HEK293 (cell line): ENCODE data around the gene NFATC2IP.

Source experiments
- BCL6B ChIP-seq: fragments of 450-650 bp; formaldehyde crosslinking; IDR thresholded peaks from 2 replicates; pipeline ENCODE4 v1.5.1; 2017; ENCODE audit warnings: missing biosample characterization, missing genetic modification characterization
- GLI4 ChIP-seq: fragments of 450-650 bp; formaldehyde crosslinking; IDR thresholded peaks from 2 replicates; pipeline ENCODE4 v1.5.1; 2016; ENCODE audit warnings: missing biosample characterization, missing genetic modification characterization
- HIC1 ChIP-seq: fragments of 450-650 bp; formaldehyde crosslinking; IDR thresholded peaks from 2 replicates; pipeline ENCODE4 v1.5.1; 2016; ENCODE audit warnings: missing biosample characterization, missing genetic modification characterization
- HOXA7 ChIP-seq: sonication (generic); formaldehyde crosslinking; IDR thresholded peaks from 2 replicates; pipeline ENCODE4 v1.8.1; 2022; ENCODE audit warnings: missing genetic modification reagents, borderline replicate concordance
- RBAK ChIP-seq: fragments of 450-650 bp; formaldehyde crosslinking; IDR thresholded peaks from 2 replicates; pipeline ENCODE4 v1.5.1; 2016; ENCODE audit warnings: missing biosample characterization, missing genetic modification characterization
- WT1 ChIP-seq: fragments of 450-650 bp; formaldehyde crosslinking; IDR thresholded peaks from 2 replicates; pipeline ENCODE4 v1.5.1; 2016; ENCODE audit warnings: missing biosample characterization, missing genetic modification characterization
- ZBTB48 ChIP-seq: fragments of 450-650 bp; formaldehyde crosslinking; IDR thresholded peaks from 2 replicates; pipeline ENCODE4 v1.5.1; 2016; ENCODE audit warnings: missing biosample characterization, missing genetic modification characterization
- ZBTB8A ChIP-seq: fragments of 450-650 bp; formaldehyde crosslinking; IDR thresholded peaks from 2 replicates; pipeline ENCODE4 v1.5.1; 2016; ENCODE audit warnings: missing biosample characterization, missing genetic modification characterization
- ZFHX2 ChIP-seq: fragments of 450-650 bp; formaldehyde crosslinking; conservative IDR thresholded peaks from 2 replicates; pipeline ENCODE4 v1.5.1; 2016; ENCODE audit warnings: missing biosample characterization, missing genetic modification characterization
- ZFP37 ChIP-seq: fragments of 450-650 bp; formaldehyde crosslinking; IDR thresholded peaks from 2 replicates; pipeline ENCODE4 v1.5.1; 2016; ENCODE audit warnings: missing biosample characterization, missing genetic modification characterization
- ZNF24 ChIP-seq: fragments of 450-650 bp; formaldehyde crosslinking; IDR thresholded peaks from 2 replicates; pipeline ENCODE4 v1.5.1; 2016; ENCODE audit warnings: missing biosample characterization, missing genetic modification characterization
- ZNF248 ChIP-seq: fragments of 450-650 bp; formaldehyde crosslinking; IDR thresholded peaks from 2 replicates; pipeline ENCODE4 v1.5.1; 2017; ENCODE audit warnings: missing biosample characterization, missing genetic modification characterization
- ZNF311 ChIP-seq: fragments of 450-650 bp; formaldehyde crosslinking; IDR thresholded peaks from 2 replicates; pipeline ENCODE4 v1.5.1; 2017; ENCODE audit warnings: missing biosample characterization, missing genetic modification characterization, borderline replicate concordance
- ZNF335 ChIP-seq: fragments of 450-650 bp; formaldehyde crosslinking; conservative IDR thresholded peaks from 2 replicates; pipeline ENCODE4 v1.5.1; 2016; ENCODE audit warnings: missing biosample characterization, missing genetic modification characterization
- ZNF362 ChIP-seq: fragments of 450-650 bp; formaldehyde crosslinking; IDR thresholded peaks from 2 replicates; pipeline ENCODE4 v1.5.1; 2016; ENCODE audit warnings: missing biosample characterization, missing genetic modification characterization
- ZNF37A ChIP-seq: fragments of 450-650 bp; IDR thresholded peaks from 2 replicates; pipeline ENCODE4 v1.5.1; 2018; ENCODE audit warnings: missing biosample characterization, missing genetic modification characterization
- ZNF510 ChIP-seq: fragments of 450-650 bp; formaldehyde crosslinking; IDR thresholded peaks from 2 replicates; pipeline ENCODE4 v1.5.1; 2018; ENCODE audit warnings: mild to moderate bottlenecking, missing genetic modification characterization, missing biosample characterization; ENCODE audit not compliant: insufficient replicate concordance
- ZNF558 ChIP-seq: fragments of 450-650 bp; formaldehyde crosslinking; IDR thresholded peaks from 2 replicates; pipeline ENCODE4 v1.5.1; 2016; ENCODE audit warnings: missing biosample characterization, missing genetic modification characterization
- ZNF692 ChIP-seq: fragments of 450-650 bp; formaldehyde crosslinking; IDR thresholded peaks from 2 replicates; pipeline ENCODE4 v1.5.1; 2016; ENCODE audit warnings: missing biosample characterization, missing genetic modification characterization
- ZNF707 ChIP-seq: fragments of 450-650 bp; formaldehyde crosslinking; IDR thresholded peaks from 2 replicates; pipeline ENCODE4 v1.5.1; 2016; ENCODE audit warnings: missing biosample characterization, missing genetic modification characterization
- ZSCAN23 ChIP-seq: fragments of 450-650 bp; formaldehyde crosslinking; IDR thresholded peaks from 2 replicates; pipeline ENCODE4 v1.5.1; 2016; ENCODE audit warnings: missing biosample characterization, missing genetic modification characterization
- TF ChIP-seq, protein P1 (sequence below): fragments of 450-650 bp; formaldehyde crosslinking; IDR thresholded peaks from 2 replicates; pipeline ENCODE4 v1.5.1; 2017; ENCODE audit warnings: missing biosample characterization, mild to moderate bottlenecking, missing genetic modification characterization, moderate library complexity
- TF ChIP-seq, protein P2 (sequence below): fragments of 450-650 bp; formaldehyde crosslinking; IDR thresholded peaks from 2 replicates; pipeline ENCODE4 v1.5.1; 2017; ENCODE audit warnings: missing biosample characterization, missing genetic modification characterization
- TF ChIP-seq, protein P3 (sequence below): fragments of 450-650 bp; formaldehyde crosslinking; IDR thresholded peaks from 2 replicates; pipeline ENCODE4 v1.5.1; 2016; ENCODE audit warnings: missing biosample characterization, missing genetic modification characterization, low read depth
- TF ChIP-seq, protein P4 (sequence below): fragments of 450-650 bp; formaldehyde crosslinking; IDR thresholded peaks from 2 replicates; pipeline ENCODE4 v1.5.1; 2016; ENCODE audit warnings: missing biosample characterization, missing genetic modification characterization

Gene NFATC2IP

GRCh38 chr16:28910086-28911031, 40.4 kb upstream of the NFATC2IP start (continued):
- TF ChIP-seq BCL6B (tag by site-specific recombination) (no peak), ZBTB8A (tag by site-specific recombination) (no peak), HIC1 (tag by site-specific recombination) (peak; percentile 66), ZNF37A (tag by site-specific recombination) (no peak), ZBTB48 (no peak), ZFP37 (tag by site-specific recombination) (no peak), ZNF24 (tag by site-specific recombination) (no peak), ZNF707 (tag by site-specific recombination) (no peak), ZNF311 (tag by site-specific recombination) (no peak), ZNF248 (tag by site-specific recombination) (no peak), ZNF558 (no peak), WT1 (tag by site-specific recombination) (no peak), HOXA7 (CRISPR knock-in tag) (no peak), ZNF510 (tag by site-specific recombination) (no peak), RBAK (tag by site-specific recombination) (no peak), ZNF692 (tag by site-specific recombination) (no peak), ZFHX2 (tag by site-specific recombination) (no peak), ZSCAN23 (tag by site-specific recombination) (no peak), ZNF335 (tag by site-specific recombination) (peak; percentile 85), ZNF362 (tag by site-specific recombination) (0 out of 2 replicates have a peak, but pooled peaks have one; percentile 21), GLI4 (tag by site-specific recombination) (no peak)
- TF ChIP-seq, protein P1, sequence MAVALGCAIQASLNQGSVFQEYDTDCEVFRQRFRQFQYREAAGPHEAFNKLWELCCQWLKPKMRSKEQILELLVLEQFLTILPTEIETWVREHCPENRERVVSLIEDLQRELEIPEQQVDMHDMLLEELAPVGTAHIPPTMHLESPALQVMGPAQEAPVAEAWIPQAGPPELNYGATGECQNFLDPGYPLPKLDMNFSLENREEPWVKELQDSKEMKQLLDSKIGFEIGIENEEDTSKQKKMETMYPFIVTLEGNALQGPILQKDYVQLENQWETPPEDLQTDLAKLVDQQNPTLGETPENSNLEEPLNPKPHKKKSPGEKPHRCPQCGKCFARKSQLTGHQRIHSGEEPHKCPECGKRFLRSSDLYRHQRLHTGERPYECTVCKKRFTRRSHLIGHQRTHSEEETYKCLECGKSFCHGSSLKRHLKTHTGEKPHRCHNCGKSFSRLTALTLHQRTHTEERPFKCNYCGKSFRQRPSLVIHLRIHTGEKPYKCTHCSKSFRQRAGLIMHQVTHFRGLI (tag by site-specific recombination): peak; percentile 13; the same call in 1 of the 2 replicates
- TF ChIP-seq, protein P2, sequence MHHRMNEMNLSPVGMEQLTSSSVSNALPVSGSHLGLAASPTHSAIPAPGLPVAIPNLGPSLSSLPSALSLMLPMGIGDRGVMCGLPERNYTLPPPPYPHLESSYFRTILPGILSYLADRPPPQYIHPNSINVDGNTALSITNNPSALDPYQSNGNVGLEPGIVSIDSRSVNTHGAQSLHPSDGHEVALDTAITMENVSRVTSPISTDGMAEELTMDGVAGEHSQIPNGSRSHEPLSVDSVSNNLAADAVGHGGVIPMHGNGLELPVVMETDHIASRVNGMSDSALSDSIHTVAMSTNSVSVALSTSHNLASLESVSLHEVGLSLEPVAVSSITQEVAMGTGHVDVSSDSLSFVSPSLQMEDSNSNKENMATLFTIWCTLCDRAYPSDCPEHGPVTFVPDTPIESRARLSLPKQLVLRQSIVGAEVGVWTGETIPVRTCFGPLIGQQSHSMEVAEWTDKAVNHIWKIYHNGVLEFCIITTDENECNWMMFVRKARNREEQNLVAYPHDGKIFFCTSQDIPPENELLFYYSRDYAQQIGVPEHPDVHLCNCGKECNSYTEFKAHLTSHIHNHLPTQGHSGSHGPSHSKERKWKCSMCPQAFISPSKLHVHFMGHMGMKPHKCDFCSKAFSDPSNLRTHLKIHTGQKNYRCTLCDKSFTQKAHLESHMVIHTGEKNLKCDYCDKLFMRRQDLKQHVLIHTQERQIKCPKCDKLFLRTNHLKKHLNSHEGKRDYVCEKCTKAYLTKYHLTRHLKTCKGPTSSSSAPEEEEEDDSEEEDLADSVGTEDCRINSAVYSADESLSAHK (tag by site-specific recombination): no peak
- TF ChIP-seq, protein P3, sequence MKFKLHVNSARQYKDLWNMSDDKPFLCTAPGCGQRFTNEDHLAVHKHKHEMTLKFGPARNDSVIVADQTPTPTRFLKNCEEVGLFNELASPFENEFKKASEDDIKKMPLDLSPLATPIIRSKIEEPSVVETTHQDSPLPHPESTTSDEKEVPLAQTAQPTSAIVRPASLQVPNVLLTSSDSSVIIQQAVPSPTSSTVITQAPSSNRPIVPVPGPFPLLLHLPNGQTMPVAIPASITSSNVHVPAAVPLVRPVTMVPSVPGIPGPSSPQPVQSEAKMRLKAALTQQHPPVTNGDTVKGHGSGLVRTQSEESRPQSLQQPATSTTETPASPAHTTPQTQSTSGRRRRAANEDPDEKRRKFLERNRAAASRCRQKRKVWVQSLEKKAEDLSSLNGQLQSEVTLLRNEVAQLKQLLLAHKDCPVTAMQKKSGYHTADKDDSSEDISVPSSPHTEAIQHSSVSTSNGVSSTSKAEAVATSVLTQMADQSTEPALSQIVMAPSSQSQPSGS: no peak
- TF ChIP-seq, protein P4, sequence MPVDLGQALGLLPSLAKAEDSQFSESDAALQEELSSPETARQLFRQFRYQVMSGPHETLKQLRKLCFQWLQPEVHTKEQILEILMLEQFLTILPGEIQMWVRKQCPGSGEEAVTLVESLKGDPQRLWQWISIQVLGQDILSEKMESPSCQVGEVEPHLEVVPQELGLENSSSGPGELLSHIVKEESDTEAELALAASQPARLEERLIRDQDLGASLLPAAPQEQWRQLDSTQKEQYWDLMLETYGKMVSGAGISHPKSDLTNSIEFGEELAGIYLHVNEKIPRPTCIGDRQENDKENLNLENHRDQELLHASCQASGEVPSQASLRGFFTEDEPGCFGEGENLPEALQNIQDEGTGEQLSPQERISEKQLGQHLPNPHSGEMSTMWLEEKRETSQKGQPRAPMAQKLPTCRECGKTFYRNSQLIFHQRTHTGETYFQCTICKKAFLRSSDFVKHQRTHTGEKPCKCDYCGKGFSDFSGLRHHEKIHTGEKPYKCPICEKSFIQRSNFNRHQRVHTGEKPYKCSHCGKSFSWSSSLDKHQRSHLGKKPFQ (tag by site-specific recombination): no peak
